Measurements from ENCODE around the gene WNT5B. TPM values are rescaled to one million over a fixed set of nuclear protein-coding genes. Genes with fewer than 3 reads are reported as not detected.
A peak's percentile ranks its signal among the peaks of the same experiment; 100 is the strongest.

Gene WNT5B
- polyA plus RNA-seq, 1 of the 3 experiments (the other 2 are of a cell fraction), result 29.3 TPM

GRCh38 chr12:1580526-1580925 lies 48.5 kb upstream of the WNT5B start:
- no peaks in the 10 kb centered on the region for H3K36me3 ChIP-seq (replicated peaks in 1 of 2; ENCODE audit: control insufficient read depth in 1 of 2, insufficient read depth in 2 of 2, low read length in 1 of 2)
- no peaks in the 10 kb centered on the region for H3K9me3 ChIP-seq
- no peak overlapping the region for H3K9ac ChIP-seq
- peaks cover 96% of the 10 kb centered on the region for H3K79me2 ChIP-seq (ENCODE audit: insufficient read depth)
- H3K9me2 ChIP-seq, result no peaks in the 10 kb centered on the region
- CTCF ChIA-PET, result interaction anchor here (0.5 to 12.2 kb wide), 3 partner anchors 451 to 656 kb away, joined by 3 to 268 read pairs (median 3); no protein-coding TSS in a partner anchor
- no peak overlapping the region for H3K4me3 ChIP-seq (ENCODE audit: low read depth in 2 of 2, low read length in 1 of 2)
- no peak overlapping the region for H2AFZ ChIP-seq (ENCODE audit: low read depth)
- peaks cover 3% of the 10 kb centered on the region for H4K20me1 ChIP-seq (ENCODE audit: insufficient read depth)
- POLR2A ChIA-PET, result no interaction called here
- 0 out of 4 replicates have a peak overlapping the region, but pooled peaks of 1 of the 2 experiments have one; percentile 31 for H3K27ac ChIP-seq (ENCODE audit: low read depth in 2 of 2, low read length in 1 of 2)
- H3K4me1 ChIP-seq (ENCODE audit: control insufficient read depth in 1 of 2, insufficient read depth in 2 of 2, low read depth in 1 of 2, low read length in 1 of 2), result peaks cover 15 to 38% of the 10 kb centered on the region in 2 experiments; a peak in 3 of 4 replicates
- peaks cover 34% of the 10 kb centered on the region for H3F3A ChIP-seq (replicated peaks; ENCODE audit: insufficient read depth)
- no peaks in the 10 kb centered on the region for H3K27me3 ChIP-seq (ENCODE audit: insufficient read depth)
- DNase-seq, result no peak
- 95% methylated on average over 3 of the region's 3 CpGs for WGBS (ENCODE audit: low lambda C conversion rate)
- peak overlapping the region; percentile 35; the same call in 1 of the 2 replicates for H3K4me2 ChIP-seq
- no peak for TF ChIP-seq RXRA (IDR thresholded peaks at IDR 0.05; ENCODE audit: borderline replicate concordance, low read depth)
- no peak for TF ChIP-seq TCF12 (IDR thresholded peaks at IDR 0.05)

DNA sequence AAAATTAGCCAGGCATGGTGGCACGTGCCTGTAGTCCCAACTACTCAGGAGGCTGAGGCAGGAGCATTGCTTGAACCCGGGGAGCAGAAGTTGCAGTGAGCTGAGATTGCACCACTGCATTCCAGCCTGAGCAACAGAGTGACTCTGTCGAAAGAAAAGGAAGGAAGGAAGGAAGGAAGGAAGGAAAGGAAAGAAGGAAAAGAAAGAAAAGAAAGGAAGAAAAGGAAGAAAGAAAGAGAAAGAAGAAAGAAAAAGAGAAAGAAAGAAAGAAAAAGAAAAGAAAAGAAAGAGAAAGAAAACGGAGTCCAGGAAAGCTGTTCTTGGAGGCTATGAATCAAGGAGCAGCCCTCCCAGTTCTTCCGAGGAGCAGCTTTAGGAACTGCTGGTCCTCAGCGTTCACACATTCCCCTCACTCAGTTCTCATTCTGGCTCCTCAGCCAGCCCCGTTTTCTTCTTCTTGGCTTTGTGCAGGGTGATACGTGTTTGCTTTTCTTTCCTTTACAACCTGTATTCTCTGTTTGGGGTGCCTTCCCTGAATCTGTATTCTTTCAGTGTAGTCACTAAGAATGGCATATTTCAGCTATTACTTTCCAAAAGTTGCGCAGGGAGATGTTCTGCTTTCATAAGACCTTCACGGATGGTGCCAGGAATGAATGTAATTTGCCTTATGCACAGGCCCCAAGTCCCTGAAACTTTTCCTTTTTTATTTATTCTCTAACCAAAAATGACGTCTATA lies 46.9 kb upstream of the WNT5B start:
- Histone ChIP-seq H3K27me3 (ENCODE audit: insufficient read depth) (no peaks in the 10 kb centered on the region), H4K20me1 (ENCODE audit: insufficient read depth) (peaks cover 6% of the 10 kb centered on the region), H3K9me2 (no peaks in the 10 kb centered on the region), H3K9me3 (no peaks in the 10 kb centered on the region), H3K79me2 (ENCODE audit: insufficient read depth) (peaks cover 96% of the 10 kb centered on the region), H3K4me2 (peak overlapping the region; percentile 38; the same call in 1 of the 2 replicates), H3K4me1 (ENCODE audit: control insufficient read depth in 1 of 2, insufficient read depth in 2 of 2, low read depth in 1 of 2, low read length in 1 of 2) (peaks cover under 1 to 30% of the 10 kb centered on the region in 2 experiments; a peak in 3 of 4 replicates), H3K4me3 (ENCODE audit: low read depth in 2 of 2, low read length in 1 of 2) (no peak overlapping the region), H3F3A (replicated peaks; ENCODE audit: insufficient read depth) (peaks cover 28% of the 10 kb centered on the region), H3K36me3 (replicated peaks in 1 of 2; ENCODE audit: control insufficient read depth in 1 of 2, insufficient read depth in 2 of 2, low read length in 1 of 2) (no peaks in the 10 kb centered on the region), H2AFZ (ENCODE audit: low read depth) (no peak overlapping the region), H3K9ac (no peak overlapping the region), H3K27ac (ENCODE audit: low read depth in 2 of 2, low read length in 1 of 2) (peak overlapping the region in 1 of 2 experiments; percentile 33; a peak in 2 of 4 replicates)
- POLR2A ChIA-PET, result interaction anchor here (1.3 kb wide), 1 partner anchor 464 kb away, joined by 3 read pairs; no protein-coding TSS in a partner anchor
- CTCF ChIA-PET, result interaction anchor here (1.2 to 12.2 kb wide), 11 partner anchors 11 to 829 kb away, joined by 4 to 268 read pairs (median 13); partner anchors contain the start of genes FBXL14 and RAD52
- 89% methylated on average over 11 of the region's 11 CpGs for WGBS (ENCODE audit: low lambda C conversion rate)
- TF ChIP-seq MEF2A (IDR thresholded peaks at IDR 0.05; ENCODE audit: borderline replicate concordance, low read depth), result no peak
- no peak for TF ChIP-seq MXI1 (IDR thresholded peaks at IDR 0.05; ENCODE audit: low read depth, low read length)
- no peak for TF ChIP-seq TEAD4 (IDR thresholded peaks at IDR 0.05; ENCODE audit: borderline replicate concordance, insufficient read depth)
- TF ChIP-seq NFIC (IDR thresholded peaks at IDR 0.05; ENCODE audit: borderline replicate concordance), result no peak
- no peak for TF ChIP-seq FOXM1 (IDR thresholded peaks at IDR 0.05; ENCODE audit: low read depth)
- no peak for TF ChIP-seq ELF1 (IDR thresholded peaks at IDR 0.05)
- TF ChIP-seq USF1 (IDR thresholded peaks at IDR 0.05; ENCODE audit: borderline replicate concordance, low read depth), result no peak
- TF ChIP-seq FOXJ3 (CRISPR knock-in tag; IDR thresholded peaks at IDR 0.05), result no peak
- no peak for TF ChIP-seq EZH2phosphoT487 (IDR thresholded peaks at IDR 0.05; ENCODE audit: borderline replicate concordance, low read depth)
- no peak for TF ChIP-seq CHD2 (IDR thresholded peaks at IDR 0.05; ENCODE audit: low read length, partially characterized antibody)
- no peak for TF ChIP-seq TCF12 (IDR thresholded peaks at IDR 0.05)
- no peak for TF ChIP-seq TAF1 (IDR thresholded peaks at IDR 0.05; ENCODE audit: borderline replicate concordance, low read depth, low read length)
- no peak for TF ChIP-seq SIN3A (IDR thresholded peaks at IDR 0.05; ENCODE audit: borderline replicate concordance, low read depth, low read length)
- no peak for TF ChIP-seq RAD21 (IDR thresholded peaks at IDR 0.05; ENCODE audit: low read length)
- no peak for TF ChIP-seq RCOR1 (IDR thresholded peaks at IDR 0.05; ENCODE audit: low read length)
- TF ChIP-seq POLR2AphosphoS5 (IDR thresholded peaks at IDR 0.05; ENCODE audit: low read depth, low read length), result no peak
- no peak for TF ChIP-seq JUND (IDR thresholded peaks at IDR 0.05)
- TF ChIP-seq, protein P1, sequence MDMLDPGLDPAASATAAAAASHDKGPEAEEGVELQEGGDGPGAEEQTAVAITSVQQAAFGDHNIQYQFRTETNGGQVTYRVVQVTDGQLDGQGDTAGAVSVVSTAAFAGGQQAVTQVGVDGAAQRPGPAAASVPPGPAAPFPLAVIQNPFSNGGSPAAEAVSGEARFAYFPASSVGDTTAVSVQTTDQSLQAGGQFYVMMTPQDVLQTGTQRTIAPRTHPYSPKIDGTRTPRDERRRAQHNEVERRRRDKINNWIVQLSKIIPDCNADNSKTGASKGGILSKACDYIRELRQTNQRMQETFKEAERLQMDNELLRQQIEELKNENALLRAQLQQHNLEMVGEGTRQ (IDR thresholded peaks at IDR 0.05; ENCODE audit: borderline replicate concordance, low read depth, low read length), result no peak
- DNase-seq, result no peak

All from SK-N-SH (cell line).